Stimulated activated CD8-positive, alpha-beta memory T cell treated with anti-CD3 and anti-CD28 coated beads, Interleukin-12 subunit alpha, Interleukin-12 subunit beta, amount 100 ng/mL, for 4 hours (primary cell): ENCODE results near the gene PLA2G4D.

Experiments
- DNase-seq: peaks from one replicate; pipeline ENCODE4 v3.0.0-alpha.2; 2020; ENCODE audit warnings: low read depth

Gene PLA2G4D

GRCh38 chr15:42018306-42019224, 75.8 kb downstream of the PLA2G4D start:
- DNase-seq: no peak
